ENCODE measurements around the gene DNM3.

DNA sequence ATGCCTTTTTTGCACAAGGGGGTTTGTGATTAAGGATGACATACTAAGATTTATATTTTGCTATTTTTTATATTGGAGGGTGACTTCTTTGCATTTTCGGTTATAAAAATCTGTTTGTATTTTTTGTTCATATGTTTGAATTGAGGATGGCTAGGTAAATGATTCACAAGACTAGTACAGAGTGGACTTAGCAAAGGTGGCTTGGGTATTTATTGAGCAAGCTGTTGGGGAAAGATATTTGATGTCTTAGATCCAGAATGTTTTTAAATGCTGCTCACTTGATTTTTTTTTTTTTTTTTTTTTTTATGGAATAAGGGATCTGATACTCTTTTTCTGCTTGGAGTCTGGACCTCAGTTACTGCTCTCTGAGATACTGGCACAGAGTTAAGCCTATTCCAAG is 100.6 kb downstream of the DNM3 start:
- TF ChIP-seq EGR1 (IDR thresholded peaks at IDR 0.05) (no peak), TCF12 (IDR thresholded peaks at IDR 0.05; ENCODE audit: low read depth) (no peak)
- TF ChIP-seq, protein P1, sequence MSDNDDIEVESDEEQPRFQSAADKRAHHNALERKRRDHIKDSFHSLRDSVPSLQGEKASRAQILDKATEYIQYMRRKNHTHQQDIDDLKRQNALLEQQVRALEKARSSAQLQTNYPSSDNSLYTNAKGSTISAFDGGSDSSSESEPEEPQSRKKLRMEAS (IDR thresholded peaks at IDR 0.05): no peak
